HEK293T (cell line): ENCODE results near the gene CLMN.
A peak's percentile ranks its signal among the peaks of the same experiment; 100 is the strongest.

ENCODE experiments used
- CTCF ChIA-PET: fragments of 350-600 bp; formaldehyde crosslinking; extraction: SDS; loops from one replicate; lab custom pipeline; 2021; ENCODE audit warnings: antibody characterized with exemption, inconsistent platforms; lab: Yijun Ruan, JAX
- POLR2A ChIA-PET: fragments of 350-600 bp; formaldehyde crosslinking; extraction: SDS; loops from one replicate; lab custom pipeline; 2020; ENCODE audit warnings: antibody characterized with exemption, inconsistent platforms; lab: Yijun Ruan, JAX
- DNase-seq: peaks from one replicate; pipeline ENCODE4 v3.0.0; 2012; ENCODE audit warnings: mixed read lengths; ENCODE audit errors: extremely low spot score
- ARNT ChIP-seq: fragments of 450-650 bp; IDR thresholded peaks from 2 replicates; pipeline ENCODE4 v1.6.1; 2017; ENCODE audit warnings: mild to moderate bottlenecking
- BHLHE40 ChIP-seq: fragments of 450-650 bp; IDR thresholded peaks from 2 replicates; pipeline ENCODE4 v1.6.1; 2016; ENCODE audit warnings: mild to moderate bottlenecking, moderate library complexity, borderline replicate concordance
- CTBP1 ChIP-seq: fragments of 450-650 bp; IDR thresholded peaks from 2 replicates; pipeline ENCODE4 v1.6.1; 2016; ENCODE audit warnings: borderline replicate concordance
- ELF4 ChIP-seq: fragments of 450-650 bp; IDR thresholded peaks from 2 replicates; pipeline ENCODE4 v1.6.1; 2017; ENCODE audit warnings: antibody characterized with exemption
- FOXA1 ChIP-seq: fragments of 450-650 bp; IDR thresholded peaks from 2 replicates; pipeline ENCODE4 v1.6.1; 2016; ENCODE audit warnings: mild to moderate bottlenecking
- FOXK2 ChIP-seq: fragments of 450-650 bp; IDR thresholded peaks from 2 replicates; pipeline ENCODE4 v1.6.1; 2016; ENCODE audit warnings: mild to moderate bottlenecking
- FOXM1 ChIP-seq: fragments of 450-650 bp; IDR thresholded peaks from 2 replicates; pipeline ENCODE4 v1.6.1; 2017; ENCODE audit warnings: mild to moderate bottlenecking, borderline replicate concordance
- HDGF ChIP-seq: fragments of 450-650 bp; IDR thresholded peaks from 2 replicates; pipeline ENCODE4 v1.6.1; 2017; ENCODE audit warnings: antibody characterized with exemption, borderline replicate concordance
- L3MBTL2 ChIP-seq: fragments of 450-650 bp; conservative IDR thresholded peaks from 2 replicates; pipeline ENCODE4 v1.6.1; 2016; ENCODE audit warnings: mild to moderate bottlenecking
- LEF1 ChIP-seq: fragments of 450-650 bp; IDR thresholded peaks from 2 replicates; pipeline ENCODE4 v1.6.1; 2017; ENCODE audit warnings: mild to moderate bottlenecking, borderline replicate concordance
- NFRKB ChIP-seq: fragments of 450-650 bp; IDR thresholded peaks from 2 replicates; pipeline ENCODE4 v1.6.1; 2016; ENCODE audit warnings: mild to moderate bottlenecking, moderate library complexity
- SP1 ChIP-seq: fragments of 450-650 bp; IDR thresholded peaks from 2 replicates; pipeline ENCODE4 v1.6.1; 2017
- SUZ12 ChIP-seq: fragments of 450-650 bp; IDR thresholded peaks from 2 replicates; pipeline ENCODE4 v1.6.1; 2016; ENCODE audit warnings: mild to moderate bottlenecking
- TARDBP ChIP-seq: fragments of 450-650 bp; IDR thresholded peaks from 2 replicates; pipeline ENCODE4 v1.6.1; 2016
- ZNF384 ChIP-seq: fragments of 450-650 bp; IDR thresholded peaks from 2 replicates; pipeline ENCODE4 v1.6.1; 2016
- TF ChIP-seq, protein P1 (sequence below): fragments of 450-650 bp; IDR thresholded peaks from 2 replicates; pipeline ENCODE4 v1.6.1; 2016

CLMN gene, protein sequence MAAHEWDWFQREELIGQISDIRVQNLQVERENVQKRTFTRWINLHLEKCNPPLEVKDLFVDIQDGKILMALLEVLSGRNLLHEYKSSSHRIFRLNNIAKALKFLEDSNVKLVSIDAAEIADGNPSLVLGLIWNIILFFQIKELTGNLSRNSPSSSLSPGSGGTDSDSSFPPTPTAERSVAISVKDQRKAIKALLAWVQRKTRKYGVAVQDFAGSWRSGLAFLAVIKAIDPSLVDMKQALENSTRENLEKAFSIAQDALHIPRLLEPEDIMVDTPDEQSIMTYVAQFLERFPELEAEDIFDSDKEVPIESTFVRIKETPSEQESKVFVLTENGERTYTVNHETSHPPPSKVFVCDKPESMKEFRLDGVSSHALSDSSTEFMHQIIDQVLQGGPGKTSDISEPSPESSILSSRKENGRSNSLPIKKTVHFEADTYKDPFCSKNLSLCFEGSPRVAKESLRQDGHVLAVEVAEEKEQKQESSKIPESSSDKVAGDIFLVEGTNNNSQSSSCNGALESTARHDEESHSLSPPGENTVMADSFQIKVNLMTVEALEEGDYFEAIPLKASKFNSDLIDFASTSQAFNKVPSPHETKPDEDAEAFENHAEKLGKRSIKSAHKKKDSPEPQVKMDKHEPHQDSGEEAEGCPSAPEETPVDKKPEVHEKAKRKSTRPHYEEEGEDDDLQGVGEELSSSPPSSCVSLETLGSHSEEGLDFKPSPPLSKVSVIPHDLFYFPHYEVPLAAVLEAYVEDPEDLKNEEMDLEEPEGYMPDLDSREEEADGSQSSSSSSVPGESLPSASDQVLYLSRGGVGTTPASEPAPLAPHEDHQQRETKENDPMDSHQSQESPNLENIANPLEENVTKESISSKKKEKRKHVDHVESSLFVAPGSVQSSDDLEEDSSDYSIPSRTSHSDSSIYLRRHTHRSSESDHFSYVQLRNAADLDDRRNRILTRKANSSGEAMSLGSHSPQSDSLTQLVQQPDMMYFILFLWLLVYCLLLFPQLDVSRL

DNA sequence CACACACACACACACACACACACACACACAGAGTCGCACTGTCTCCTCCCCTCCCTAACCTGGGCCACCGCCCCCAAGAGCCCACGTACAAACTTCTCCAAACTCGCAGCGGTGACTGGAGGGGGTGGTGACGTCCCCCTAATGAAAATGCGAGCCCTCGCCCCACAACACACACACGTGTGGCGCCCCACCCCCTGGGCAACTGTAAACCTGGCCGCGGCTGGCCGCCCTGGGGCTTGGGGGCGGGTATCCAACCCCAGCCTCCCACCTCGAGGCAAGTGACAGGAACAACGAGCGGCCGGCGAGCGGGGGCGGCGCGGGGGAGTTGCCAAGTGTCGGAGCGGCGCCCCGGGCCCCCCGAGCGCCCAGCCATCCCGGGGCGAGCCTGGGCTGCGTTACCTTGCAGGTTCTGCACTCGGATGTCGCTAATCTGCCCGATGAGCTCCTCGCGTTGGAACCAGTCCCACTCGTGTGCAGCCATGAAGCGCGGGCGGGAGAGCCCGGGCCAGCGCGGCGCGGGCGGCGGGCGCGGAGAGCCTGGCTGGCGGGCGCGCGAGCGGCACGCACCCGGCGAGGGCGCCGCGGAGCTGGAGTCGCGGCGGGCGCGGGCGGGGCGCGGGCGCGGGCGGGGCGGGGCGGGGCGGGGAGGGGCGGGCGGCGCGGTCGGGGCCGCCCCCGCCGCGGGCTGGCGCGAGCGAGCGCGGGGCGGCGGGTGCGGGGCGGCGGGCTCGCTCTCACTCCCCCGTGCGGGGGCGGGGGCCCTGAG is at the start of gene CLMN:
TSS of gene CLMN (minus strand) at position 597 of the 766 bp plus-strand sequence. CDS start at position 481, 116 bp downstream.
- CTCF ChIA-PET, result no interaction called here
- no peak for TF ChIP-seq LEF1
- TF ChIP-seq L3MBTL2, result peak; percentile 74
- TF ChIP-seq, protein P1, sequence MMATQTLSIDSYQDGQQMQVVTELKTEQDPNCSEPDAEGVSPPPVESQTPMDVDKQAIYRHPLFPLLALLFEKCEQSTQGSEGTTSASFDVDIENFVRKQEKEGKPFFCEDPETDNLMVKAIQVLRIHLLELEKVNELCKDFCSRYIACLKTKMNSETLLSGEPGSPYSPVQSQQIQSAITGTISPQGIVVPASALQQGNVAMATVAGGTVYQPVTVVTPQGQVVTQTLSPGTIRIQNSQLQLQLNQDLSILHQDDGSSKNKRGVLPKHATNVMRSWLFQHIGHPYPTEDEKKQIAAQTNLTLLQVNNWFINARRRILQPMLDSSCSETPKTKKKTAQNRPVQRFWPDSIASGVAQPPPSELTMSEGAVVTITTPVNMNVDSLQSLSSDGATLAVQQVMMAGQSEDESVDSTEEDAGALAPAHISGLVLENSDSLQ, result no peak
- TF ChIP-seq SP1, result no peak
- peak; percentile 64 for DNase-seq
- POLR2A ChIA-PET, result interaction anchor here (0.7 to 1.1 kb wide), 2 partner anchors 11 to 12 kb away, joined by 3 read pairs; no protein-coding TSS in a partner anchor

DNA sequence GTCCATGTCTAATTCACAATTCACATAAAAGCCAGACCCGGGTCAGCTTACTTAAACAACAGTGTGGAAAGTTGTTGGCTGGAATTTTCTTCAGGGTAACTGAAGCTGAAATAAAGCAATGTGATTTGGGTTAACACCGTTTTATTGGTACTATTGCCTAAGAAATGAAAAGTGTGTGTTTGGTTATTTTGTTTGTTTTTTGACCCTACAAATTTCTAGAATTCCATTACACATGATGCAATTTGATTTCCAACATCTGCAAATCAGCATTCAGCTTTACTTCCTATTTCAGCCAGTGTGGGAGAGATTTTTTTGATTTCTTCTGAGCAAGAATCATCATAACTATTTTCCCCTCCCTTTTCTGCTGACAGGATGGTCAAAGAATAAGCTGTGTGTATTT is 45.7 kb upstream of the CLMN start:
- POLR2A ChIA-PET, result no interaction called here
- DNase-seq, result no peak
- TF ChIP-seq ZNF384 (no peak), TARDBP (no peak), HDGF (no peak), ARNT (no peak)
- CTCF ChIA-PET, result interaction anchor here (1.5 kb wide), 1 partner anchor 8 kb away, joined by 3 read pairs; no protein-coding TSS in a partner anchor

DNA sequence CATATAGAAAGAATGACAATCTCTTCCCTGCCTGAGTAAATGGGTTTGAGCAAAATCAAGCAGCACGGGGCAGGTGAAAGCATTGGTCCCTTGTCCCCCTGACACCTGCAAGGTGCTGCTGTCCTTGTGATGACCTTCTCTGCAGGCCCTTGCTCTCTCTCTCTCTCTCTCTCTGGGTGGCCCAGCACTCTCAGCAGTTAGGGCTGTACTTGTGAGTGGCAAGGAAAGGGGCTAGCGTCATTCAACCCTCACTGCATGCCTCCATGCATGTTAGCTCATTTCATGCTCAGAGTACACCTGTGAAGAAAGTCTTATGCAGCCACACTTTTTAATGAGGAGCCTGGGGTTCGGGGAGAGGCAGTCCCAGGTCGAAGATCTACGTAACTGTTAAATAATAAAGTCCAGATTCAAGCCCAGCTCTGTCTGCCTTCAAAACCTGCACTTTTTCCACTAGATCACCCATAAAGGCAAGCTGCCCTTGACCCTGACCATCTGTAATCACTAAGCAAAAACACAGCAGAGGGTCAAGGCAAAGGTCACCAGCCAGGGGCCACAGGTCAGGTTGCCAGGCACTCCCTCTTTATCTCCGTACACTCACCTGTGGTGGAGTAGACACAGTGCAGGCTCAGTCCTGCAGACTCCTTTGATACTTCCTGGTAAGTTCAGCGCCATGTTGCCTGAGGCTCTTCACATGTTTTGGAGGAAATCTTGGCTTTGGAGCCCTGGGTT is 44.9 kb upstream of the CLMN start:
- ChIA-PET POLR2A (no interaction called here), CTCF (interaction anchor here (1.5 kb wide), 1 partner anchor 9 kb away, joined by 3 read pairs; no protein-coding TSS in a partner anchor)
- DNase-seq, result no peak
- TF ChIP-seq FOXA1 (no peak), ARNT (no peak), LEF1 (no peak), L3MBTL2 (no peak), TARDBP (no peak), SP1 (no peak), ZNF384 (no peak)

DNA sequence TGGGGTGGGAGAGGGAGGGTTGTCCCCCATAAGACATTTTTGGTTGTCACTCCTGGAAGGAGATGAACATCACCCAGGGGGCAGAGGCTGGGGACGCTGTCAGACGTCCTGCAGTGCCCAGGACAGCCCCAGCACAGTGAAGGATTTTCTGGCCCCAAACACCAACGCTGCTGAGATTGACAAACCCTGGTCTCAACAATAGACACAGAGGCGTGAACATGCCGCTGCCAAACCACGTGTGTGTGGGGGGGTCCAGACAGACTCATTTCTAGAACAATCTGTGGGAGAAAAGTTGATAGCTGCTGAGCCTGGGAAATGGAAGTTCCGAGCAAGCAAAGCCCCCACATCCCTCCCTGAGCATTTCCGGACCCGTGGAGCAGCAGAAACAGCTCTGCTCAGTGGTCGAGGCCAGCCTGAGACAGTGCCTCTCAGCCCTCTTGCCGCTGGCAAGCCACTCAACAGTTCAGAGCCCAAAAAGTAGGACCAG is 43.8 kb upstream of the CLMN start:
- ChIA-PET POLR2A (no interaction called here), CTCF (interaction anchor here (1.1 kb wide), 1 partner anchor 34 kb away, joined by 3 read pairs; no protein-coding TSS in a partner anchor)
- DNase-seq, result no peak
- TF ChIP-seq NFRKB (no peak), HDGF (no peak), ZNF384 (no peak), FOXM1 (no peak), BHLHE40 (no peak)

DNA sequence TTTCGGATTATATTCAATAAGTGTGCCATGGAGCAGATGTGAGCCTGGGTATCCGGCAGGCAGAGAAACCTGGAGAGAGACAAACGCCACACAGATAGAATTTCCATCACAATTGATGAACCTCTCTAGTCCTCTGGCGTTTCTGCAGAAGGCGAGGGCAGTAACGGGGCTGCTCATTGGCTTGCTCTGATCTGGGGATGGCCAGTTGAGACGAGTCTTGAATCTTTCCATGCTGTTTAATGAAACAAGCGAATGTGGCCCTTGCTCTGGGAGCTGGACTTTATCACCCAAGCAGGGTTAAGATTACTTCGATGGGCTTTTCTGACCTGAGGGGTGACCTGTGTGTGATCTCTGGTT is 42.4 kb upstream of the CLMN start:
- ChIA-PET CTCF (interaction anchor here (0.6 to 1.4 kb wide), 12 partner anchors 8 to 166 kb away, joined by 3 to 6 read pairs (median 4); no protein-coding TSS in a partner anchor), POLR2A (interaction anchor here (0.6 kb wide), 1 partner anchor 88 kb away, joined by 3 read pairs; no protein-coding TSS in a partner anchor)
- no peak for DNase-seq
- TF ChIP-seq FOXA1, result no peak
- no peak for TF ChIP-seq ZNF384
- no peak for TF ChIP-seq SP1
- TF ChIP-seq FOXM1, result no peak
- TF ChIP-seq, protein P1, result no peak
- TF ChIP-seq BHLHE40, result no peak
- TF ChIP-seq LEF1, result no peak

DNA sequence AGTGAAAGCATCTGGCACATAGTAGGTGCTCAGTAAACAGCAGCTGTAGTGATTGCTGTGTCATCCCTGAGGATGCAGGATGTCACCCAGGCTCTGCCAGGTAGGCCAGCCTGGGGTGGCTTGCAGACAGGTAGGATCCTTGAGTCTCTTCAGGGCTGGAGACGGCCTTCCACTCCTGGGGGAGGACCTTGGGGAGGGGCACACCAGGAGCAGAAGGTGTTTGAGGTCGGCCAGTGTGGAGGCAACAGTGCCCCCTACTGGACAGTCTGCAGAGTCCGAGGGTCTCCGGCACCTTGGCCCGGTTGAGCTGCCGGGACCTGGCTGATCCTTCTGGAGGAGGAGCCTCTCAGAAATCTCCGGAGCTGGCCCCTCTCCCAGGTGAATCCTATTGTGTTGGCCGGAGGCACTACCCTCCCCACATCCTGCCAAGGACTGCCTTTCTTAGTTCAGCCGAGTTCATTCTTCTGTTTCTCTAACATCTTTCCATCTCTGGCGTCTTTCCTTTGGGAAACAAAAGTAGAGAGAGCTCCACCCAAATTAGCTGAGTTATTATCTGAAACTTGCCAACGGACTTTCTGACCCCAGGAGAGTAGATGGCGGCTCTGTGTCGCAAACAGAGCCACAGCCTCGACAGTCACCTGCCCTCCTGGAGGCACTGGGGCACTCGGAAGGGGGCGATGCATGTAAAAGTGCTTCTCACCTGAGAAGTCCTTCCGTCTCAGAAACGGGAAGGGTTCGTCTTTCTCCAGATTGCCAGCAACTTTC is 41.8 kb upstream of the CLMN start:
- TF ChIP-seq NFRKB (no peak), TARDBP (no peak), FOXK2 (no peak), ARNT (no peak), FOXM1 (no peak), ELF4 (no peak), BHLHE40 (no peak), SUZ12 (no peak), FOXA1 (no peak), ZNF384 (no peak), HDGF (no peak), CTBP1 (no peak), L3MBTL2 (no peak), SP1 (no peak), LEF1 (no peak)
- TF ChIP-seq, protein P1, result no peak
- peak; percentile 70 for DNase-seq
- CTCF ChIA-PET, result interaction anchor here (0.6 to 1.4 kb wide), 12 partner anchors 9 to 166 kb away, joined by 3 to 6 read pairs (median 4); no protein-coding TSS in a partner anchor
- POLR2A ChIA-PET, result interaction anchor here (0.6 kb wide), 1 partner anchor 87 kb away, joined by 3 read pairs; no protein-coding TSS in a partner anchor
